PC-9 (cell line): Measurements from ENCODE around the gene UGGT1. TPM values are rescaled to one million over a fixed set of nuclear protein-coding genes. Genes with fewer than 3 reads are reported as not detected.
"Not testable (repeated sequence)": the region's sequence is repeated elsewhere in the genome, so short reads cannot be mapped to it uniquely, and the experiment has no call there.

Source experiments
- BruUV-seq: library from RNA; stranded (reverse); fragments of 400-500 nt; replicated peaks from 2 replicates; lab custom pipeline; 2021; lab: Mats Ljungman, UMichigan
- CTCF ChIA-PET: fragments of 300-600 bp; sonication (Branson Sonifier 250); formaldehyde crosslinking; loops from one replicate; lab custom pipeline; 2022; ENCODE audit warnings: antibody characterized with exemption; lab: Charles Lee
- POLR2A ChIA-PET: fragments of 300-600 bp; sonication (Branson Sonifier 250); formaldehyde crosslinking; loops from one replicate; lab custom pipeline; 2022; ENCODE audit warnings: antibody characterized with exemption; ENCODE audit not compliant: unreplicated experiment; lab: Charles Lee
- DNase-seq, 2 experiments: peaks; one replicate each; pipeline versions ENCODE4 v3.0.0 to v3.0.0-alpha.2; 2015 to 2022; ENCODE audit warnings: mixed read lengths in 1 of 2
- H2AFZ ChIP-seq: fragments of 200-600 bp; sonication (generic); 2 replicates; pipeline ENCODE4 v1.8.1; 2017; ENCODE audit warnings: antibody characterized with exemption
- H3F3A ChIP-seq: fragments of 200-600 bp; sonication (generic); 2 replicates; pipeline ENCODE4 v1.8.1; 2017; ENCODE audit warnings: antibody characterized with exemption, mild to moderate bottlenecking, low read depth; ENCODE audit not compliant: insufficient read depth
- H3K27ac ChIP-seq: fragments of 200-600 bp; sonication (generic); 2 replicates; pipeline ENCODE4 v1.6.1; 2016; ENCODE audit warnings: mixed run types
- H3K27me3 ChIP-seq: fragments of 200-600 bp; sonication (generic); 2 replicates; pipeline ENCODE4 v1.6.1; 2016; ENCODE audit warnings: low read depth, mixed run types; ENCODE audit not compliant: insufficient read depth
- H3K36me3 ChIP-seq: fragments of 200-600 bp; sonication (generic); 2 replicates; pipeline ENCODE4 v1.6.1; 2016; ENCODE audit warnings: low read depth, mixed run types
- H3K4me1 ChIP-seq: fragments of 200-600 bp; sonication (generic); replicated peaks from 2 replicates; pipeline ENCODE4 v1.6.1; 2016; ENCODE audit warnings: mixed run types; ENCODE audit not compliant: insufficient read depth
- H3K4me2 ChIP-seq: fragments of 200-600 bp; sonication (generic); 2 replicates; pipeline ENCODE4 v1.6.1; 2017; ENCODE audit warnings: mixed run types
- H3K4me3 ChIP-seq: fragments of 200-600 bp; sonication (generic); 2 replicates; pipeline ENCODE4 v1.6.1; 2016; ENCODE audit warnings: mixed run types
- H3K79me2 ChIP-seq: fragments of 200-600 bp; sonication (generic); 2 replicates; pipeline ENCODE4 v1.6.1; 2017; ENCODE audit warnings: low read depth, mixed run types
- H3K9me2 ChIP-seq: fragments of 200-600 bp; sonication (generic); 2 replicates; pipeline ENCODE4 v1.8.1; 2017; ENCODE audit warnings: mild to moderate bottlenecking; ENCODE audit not compliant: insufficient read depth
- H3K9me3 ChIP-seq: fragments of 200-600 bp; sonication (generic); 2 replicates; pipeline ENCODE4 v1.8.1; 2016; ENCODE audit warnings: low read depth; ENCODE audit not compliant: insufficient read depth
- H4K20me1 ChIP-seq: fragments of 200-600 bp; sonication (generic); 2 replicates; pipeline ENCODE4 v1.8.1; 2017; ENCODE audit not compliant: insufficient read depth
- EZH2 ChIP-seq: fragments of 200-600 bp; sonication (generic); IDR thresholded peaks from 2 replicates; pipeline ENCODE4 v1.8.0; 2017; ENCODE audit warnings: antibody characterized with exemption, low read depth
- intact Hi-C: fragments of 100-400 bp; cut with micrococcal nuclease; formaldehyde crosslinking; loops from one replicate; pipeline ENCODE4 v1.10.0; 2022; ENCODE audit not compliant: unreplicated experiment
- total RNA-seq: library from RNA; stranded (reverse); gene quantifications from 2 replicates; pipeline ENCODE4 v1.2.3, GENCODE V29; 2021
- TF ChIP-seq, protein P1 (sequence below): fragments of 200-600 bp; sonication (generic); conservative IDR thresholded peaks from 2 replicates; pipeline ENCODE4 v1.6.1; 2017; ENCODE audit warnings: mixed run types, antibody characterized with exemption, mild to moderate bottlenecking, moderate library complexity

The UGGT1 gene
- total RNA-seq, 1 experiment from 2014 or later, result 56.9 TPM

DNA sequence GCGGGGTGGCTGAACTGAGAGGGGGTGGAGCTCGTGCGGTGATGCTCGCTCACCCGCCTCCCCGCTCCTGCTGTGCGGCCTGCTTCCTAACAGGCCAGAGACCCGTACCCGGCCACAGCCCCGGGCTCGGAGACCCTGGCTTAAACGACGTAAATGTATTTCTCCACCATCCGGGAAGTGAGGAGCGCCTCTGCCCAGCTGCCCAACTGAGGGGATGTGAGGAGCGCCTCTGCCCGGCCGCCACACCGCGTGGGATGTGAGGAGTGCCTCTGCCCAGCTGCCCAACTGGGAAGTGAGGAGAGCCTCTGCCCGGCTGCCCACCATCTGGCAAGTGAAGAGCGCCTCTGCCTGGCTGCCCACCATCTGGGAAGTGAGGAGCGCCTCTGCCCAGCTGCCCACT, 117.0 kb downstream of the UGGT1 start:
- Histone ChIP-seq H4K20me1 (no peaks in the 10 kb centered on the region), H3K36me3 (no peaks in the 10 kb centered on the region), H2AFZ (no peak overlapping the region), H3K27ac (no peak overlapping the region), H3K4me3 (no peak overlapping the region), H3K4me1 (no peaks in the 10 kb centered on the region), H3F3A (no peaks in the 10 kb centered on the region), H3K79me2 (no peaks in the 10 kb centered on the region), H3K4me2 (no peak overlapping the region), H3K9me2 (no peaks in the 10 kb centered on the region), H3K9me3 (0 out of 2 replicates have a peak, but pooled peaks cover 7% of the 10 kb centered on the region), H3K27me3 (peaks cover 51% of the 10 kb centered on the region)
- ChIA-PET POLR2A (no interaction called here), CTCF (no interaction called here)
- no peak for TF ChIP-seq EZH2
- TF ChIP-seq, protein P1, sequence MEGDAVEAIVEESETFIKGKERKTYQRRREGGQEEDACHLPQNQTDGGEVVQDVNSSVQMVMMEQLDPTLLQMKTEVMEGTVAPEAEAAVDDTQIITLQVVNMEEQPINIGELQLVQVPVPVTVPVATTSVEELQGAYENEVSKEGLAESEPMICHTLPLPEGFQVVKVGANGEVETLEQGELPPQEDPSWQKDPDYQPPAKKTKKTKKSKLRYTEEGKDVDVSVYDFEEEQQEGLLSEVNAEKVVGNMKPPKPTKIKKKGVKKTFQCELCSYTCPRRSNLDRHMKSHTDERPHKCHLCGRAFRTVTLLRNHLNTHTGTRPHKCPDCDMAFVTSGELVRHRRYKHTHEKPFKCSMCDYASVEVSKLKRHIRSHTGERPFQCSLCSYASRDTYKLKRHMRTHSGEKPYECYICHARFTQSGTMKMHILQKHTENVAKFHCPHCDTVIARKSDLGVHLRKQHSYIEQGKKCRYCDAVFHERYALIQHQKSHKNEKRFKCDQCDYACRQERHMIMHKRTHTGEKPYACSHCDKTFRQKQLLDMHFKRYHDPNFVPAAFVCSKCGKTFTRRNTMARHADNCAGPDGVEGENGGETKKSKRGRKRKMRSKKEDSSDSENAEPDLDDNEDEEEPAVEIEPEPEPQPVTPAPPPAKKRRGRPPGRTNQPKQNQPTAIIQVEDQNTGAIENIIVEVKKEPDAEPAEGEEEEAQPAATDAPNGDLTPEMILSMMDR, result no peak
- intact Hi-C loops, result no loop called here
- DNase-seq, result no peak
- BruUV-seq, result no TSS peak

DNA sequence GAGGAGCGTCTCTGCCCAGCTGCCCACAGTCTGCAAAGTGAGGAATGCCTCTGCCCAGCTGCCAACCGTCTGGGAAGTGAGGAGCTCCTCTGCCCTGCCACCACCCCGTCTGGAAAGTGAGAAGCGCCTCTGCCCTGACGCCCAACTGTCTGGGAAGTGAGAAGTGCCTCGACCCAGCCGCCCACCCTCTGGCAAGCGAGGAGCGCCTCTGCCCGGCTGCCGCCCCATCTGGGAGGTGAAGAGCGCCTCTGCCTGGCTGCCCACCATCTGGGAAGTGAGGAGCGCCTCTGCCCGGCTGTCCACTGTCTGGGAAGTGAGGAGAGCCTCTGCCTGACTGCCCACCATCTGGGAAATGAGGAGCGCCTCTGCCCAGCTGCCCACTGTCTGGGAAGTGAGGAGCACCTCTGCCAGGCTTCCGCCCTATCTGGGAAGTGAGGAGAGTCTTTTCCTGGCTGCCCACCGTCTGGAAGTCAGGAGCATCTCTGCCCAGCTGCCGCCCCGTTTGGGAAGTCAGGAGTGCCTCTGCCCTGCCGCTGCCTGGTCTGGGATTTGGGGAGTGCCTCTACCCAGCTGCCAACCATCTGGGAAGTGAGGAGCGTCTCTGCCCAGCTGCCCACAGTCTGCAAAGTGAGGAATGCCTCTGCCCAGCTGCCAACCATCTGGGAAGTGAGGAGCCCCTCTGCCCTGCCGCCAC, 117.8 kb downstream of the UGGT1 start:
- not testable (repeated sequence) for H3K36me3 ChIP-seq, BruUV-seq

DNA sequence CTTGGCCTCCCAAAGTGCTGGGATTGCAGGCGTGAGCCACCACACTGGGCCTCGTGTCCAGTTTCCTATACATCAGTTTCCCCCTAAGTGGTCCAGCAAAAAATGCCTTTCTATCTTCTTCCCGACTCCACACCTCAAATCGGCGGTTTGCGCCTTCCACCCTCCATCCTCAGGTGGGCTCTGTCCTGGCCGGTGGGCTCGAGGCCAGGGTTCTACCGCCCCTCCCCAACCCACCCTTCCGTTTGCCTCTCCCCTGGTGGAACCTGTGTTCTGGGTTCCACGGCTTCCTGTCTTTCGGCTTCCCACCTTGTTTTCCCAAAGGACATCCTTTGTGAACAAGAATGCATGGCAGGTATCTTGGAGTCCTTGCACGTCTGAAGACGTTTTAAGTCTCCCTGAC, 123.3 kb downstream of the UGGT1 start:
- no peaks in the 10 kb centered on the region for H3F3A ChIP-seq
- POLR2A ChIA-PET, result no interaction called here
- BruUV-seq, result no TSS peak
- H3K27me3 ChIP-seq, result peaks cover 26% of the 10 kb centered on the region
- no peak for TF ChIP-seq EZH2
- TF ChIP-seq, protein P1, result no peak
- no peak for DNase-seq
- no peaks in the 10 kb centered on the region for H3K4me1 ChIP-seq
- H4K20me1 ChIP-seq, result no peaks in the 10 kb centered on the region
- no peaks in the 10 kb centered on the region for H3K9me3 ChIP-seq
- no peaks in the 10 kb centered on the region for H3K79me2 ChIP-seq
- CTCF ChIA-PET, result no interaction called here
- H3K4me2 ChIP-seq, result no peak overlapping the region
- H3K36me3 ChIP-seq, result no peaks in the 10 kb centered on the region
- no peak overlapping the region for H3K27ac ChIP-seq
- no peaks in the 10 kb centered on the region for H3K9me2 ChIP-seq
- H3K4me3 ChIP-seq, result no peak overlapping the region
- intact Hi-C loops, result no loop called here
- no peak overlapping the region for H2AFZ ChIP-seq

More for the DNA sequence above, 117.8 kb downstream of the UGGT1 start:
- H3K27ac ChIP-seq, H2AFZ ChIP-seq, H3K4me2 ChIP-seq, H3F3A ChIP-seq, H3K4me3 ChIP-seq, POLR2A ChIA-PET, DNase-seq, H3K79me2 ChIP-seq, H3K4me1 ChIP-seq, intact Hi-C loops, H3K9me3 ChIP-seq, H4K20me1 ChIP-seq, H3K9me2 ChIP-seq, CTCF ChIA-PET: not testable (repeated sequence)
- H3K27me3 ChIP-seq, result peaks cover 51% of the 10 kb centered on the region
